ENCODE results near the gene SEPHS1.

SEPHS1 gene

DNA sequence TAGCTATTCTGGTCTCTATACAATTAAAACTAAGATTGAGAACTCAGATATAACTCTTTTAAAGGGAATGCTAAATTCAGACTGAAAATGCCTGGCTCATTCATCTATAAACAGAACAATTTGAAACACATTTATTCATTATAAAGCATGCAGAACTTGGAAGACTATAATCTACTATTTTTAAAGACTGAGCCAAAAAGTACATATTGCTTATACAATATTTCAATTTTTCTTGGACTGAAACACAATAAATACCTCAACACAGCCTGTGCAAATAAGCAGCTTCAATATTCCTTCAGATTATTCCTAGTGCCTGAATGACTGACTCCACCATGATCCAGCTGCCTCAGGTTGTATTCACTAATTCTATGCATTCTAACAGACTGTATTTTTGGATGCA is 32.7 kb downstream of the SEPHS1 start:
- H2BK12ac ChIP-seq (ENCODE audit: low read length in 2 of 2), result no peak overlapping the region
- no peak overlapping the region for H2BK5ac ChIP-seq (ENCODE audit: low read depth, low read length, poor library complexity, severe bottlenecking)
- no peak overlapping the region for H2AFZ ChIP-seq (ENCODE audit: low read depth, low read length)
- no peak overlapping the region for H3K4ac ChIP-seq (ENCODE audit: low read depth in 1 of 2, low read length in 2 of 2)
- H3K9me3 ChIP-seq (ENCODE audit: control insufficient read depth, low read length), result no peaks in the 10 kb centered on the region
- no peak overlapping the region for H3K4me3 ChIP-seq (ENCODE audit: insufficient read depth in 1 of 2, low read depth in 1 of 2, low read length in 2 of 2)
- no peak overlapping the region for H2BK120ac ChIP-seq (ENCODE audit: low read depth, low read length)
- no peak overlapping the region for H4K91ac ChIP-seq (ENCODE audit: low read length)
- H2BK15ac ChIP-seq (ENCODE audit: low read depth, poor library complexity, severe bottlenecking), result no peak overlapping the region
- H3K27me3 ChIP-seq (ENCODE audit: control insufficient read depth in 1 of 2, insufficient read depth in 1 of 2, low read length in 2 of 2), result no peaks in the 10 kb centered on the region
- H3K4me1 ChIP-seq (ENCODE audit: control insufficient read depth, insufficient read depth, low read depth, low read length), result peaks cover 2% of the 10 kb centered on the region
- H3K14ac ChIP-seq (ENCODE audit: low read length in 2 of 2), result no peak overlapping the region
- no peak overlapping the region for H3K9ac ChIP-seq (ENCODE audit: low read length)
- H3K18ac ChIP-seq (ENCODE audit: low read depth in 1 of 2, low read length in 2 of 2), result no peak overlapping the region
- no peak overlapping the region for H3K27ac ChIP-seq (ENCODE audit: low read length, poor library complexity, severe bottlenecking)
- H3K4me2 ChIP-seq (ENCODE audit: low read length, poor library complexity, severe bottlenecking), result no peak overlapping the region
- no peak overlapping the region for H3K23ac ChIP-seq (ENCODE audit: low read length in 2 of 2)
- H2AK5ac ChIP-seq (ENCODE audit: low read length, severe bottlenecking), result no peak overlapping the region
- no peaks in the 10 kb centered on the region for H3K79me1 ChIP-seq (replicated peaks; ENCODE audit: low read length, poor library complexity, severe bottlenecking)
- no peak overlapping the region for H4K8ac ChIP-seq (ENCODE audit: low read length)
- H3K36me3 ChIP-seq (ENCODE audit: control insufficient read depth in 1 of 2, insufficient read depth in 2 of 2, low read depth in 1 of 2, low read length in 2 of 2), result peaks cover 7 to 14% of the 10 kb centered on the region in 2 experiments
- DNase-seq, result no peak

DNA sequence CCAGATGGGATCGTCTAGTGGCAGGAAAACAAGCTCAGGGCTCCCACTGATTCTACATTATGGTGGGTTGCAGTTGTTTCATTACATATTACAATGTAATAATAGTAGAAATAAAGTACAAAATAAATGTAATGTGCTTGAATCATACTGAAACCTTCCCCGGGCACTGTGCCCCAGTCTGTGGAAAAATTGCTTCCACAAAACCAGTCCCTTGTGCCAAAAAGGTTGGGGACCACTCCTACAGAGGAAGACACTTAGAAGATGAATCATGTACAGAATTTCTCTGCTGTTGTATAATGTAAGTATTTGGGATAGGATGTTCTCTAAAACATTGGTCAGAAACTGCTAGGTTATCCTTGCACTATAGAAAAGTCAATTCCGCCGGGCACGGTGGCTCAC is 36.9 kb downstream of the SEPHS1 start:
- H2AK5ac ChIP-seq (ENCODE audit: low read length, severe bottlenecking), result no peak overlapping the region
- H3K79me1 ChIP-seq (replicated peaks; ENCODE audit: low read length, poor library complexity, severe bottlenecking), result no peaks in the 10 kb centered on the region
- WGBS, result 100% methylated on average over 4 of the region's 5 CpGs
- H3K4me3 ChIP-seq (ENCODE audit: insufficient read depth in 1 of 2, low read depth in 1 of 2, low read length in 2 of 2), result no peak overlapping the region
- no peak overlapping the region for H4K8ac ChIP-seq (ENCODE audit: low read length)
- no peak overlapping the region for H3K18ac ChIP-seq (ENCODE audit: low read depth in 1 of 2, low read length in 2 of 2)
- no peak overlapping the region for H3K14ac ChIP-seq (ENCODE audit: low read length in 2 of 2)
- no peaks in the 10 kb centered on the region for H3K27me3 ChIP-seq (ENCODE audit: control insufficient read depth in 1 of 2, insufficient read depth in 1 of 2, low read length in 2 of 2)
- no peak overlapping the region for H3K4me2 ChIP-seq (ENCODE audit: low read length, poor library complexity, severe bottlenecking)
- no peak overlapping the region for H2BK5ac ChIP-seq (ENCODE audit: low read depth, low read length, poor library complexity, severe bottlenecking)
- H2BK120ac ChIP-seq (ENCODE audit: low read depth, low read length), result no peak overlapping the region
- H2AFZ ChIP-seq (ENCODE audit: low read depth, low read length), result no peak overlapping the region
- no peaks in the 10 kb centered on the region for H3K36me3 ChIP-seq (ENCODE audit: control insufficient read depth in 1 of 2, insufficient read depth in 2 of 2, low read depth in 1 of 2, low read length in 2 of 2)
- no peak overlapping the region for H3K23ac ChIP-seq (ENCODE audit: low read length in 2 of 2)
- DNase-seq, result no peak
- no peak overlapping the region for H3K9ac ChIP-seq (ENCODE audit: low read length)
- H3K27ac ChIP-seq (ENCODE audit: low read length, poor library complexity, severe bottlenecking), result no peak overlapping the region
- H3K4me1 ChIP-seq (ENCODE audit: control insufficient read depth, insufficient read depth, low read depth, low read length), result peaks cover 2% of the 10 kb centered on the region
- no peak overlapping the region for H4K91ac ChIP-seq (ENCODE audit: low read length)
- H2BK12ac ChIP-seq (ENCODE audit: low read length in 2 of 2), result no peak overlapping the region
- no peaks in the 10 kb centered on the region for H3K9me3 ChIP-seq (ENCODE audit: control insufficient read depth, low read length)
- H3K4ac ChIP-seq (ENCODE audit: low read depth in 1 of 2, low read length in 2 of 2), result no peak overlapping the region
- no peak overlapping the region for H2BK15ac ChIP-seq (ENCODE audit: low read depth, poor library complexity, severe bottlenecking)

DNA sequence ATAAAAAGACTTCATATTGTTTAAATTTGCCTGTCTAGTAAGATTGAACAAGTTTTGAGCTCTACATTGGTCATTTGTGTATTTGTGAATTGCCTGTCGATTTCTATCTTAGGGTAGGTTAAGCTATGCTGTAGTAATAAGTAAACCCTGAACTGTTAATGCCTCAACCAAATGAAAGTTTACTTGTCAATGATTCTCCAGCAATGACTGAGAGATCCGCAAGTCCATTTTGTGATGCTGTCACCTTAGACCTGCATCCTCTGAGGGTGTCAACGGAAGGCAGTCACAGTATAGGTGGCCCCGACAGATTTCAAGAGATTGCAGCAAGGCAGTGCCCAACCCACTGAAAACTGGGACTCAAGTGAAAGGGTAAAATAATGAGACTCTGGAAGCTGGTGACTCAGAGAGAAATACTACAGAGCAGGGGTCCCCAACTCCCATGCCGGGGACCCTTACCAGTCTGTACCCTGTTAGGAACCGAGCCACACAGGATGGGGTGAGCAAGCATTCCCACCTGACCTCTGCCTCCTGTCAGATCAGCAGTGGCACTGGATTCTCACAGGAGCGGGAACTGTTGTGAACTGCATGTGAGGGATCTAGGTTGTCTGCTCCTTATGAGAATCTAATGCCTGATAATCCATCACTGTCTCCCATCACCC is 37.4 kb downstream of the SEPHS1 start:
- 97% methylated on average over 7 of the region's 7 CpGs for WGBS
- Histone ChIP-seq H3K9me3 (ENCODE audit: control insufficient read depth, low read length) (no peaks in the 10 kb centered on the region), H3K27ac (ENCODE audit: low read length, poor library complexity, severe bottlenecking) (no peak overlapping the region)

DNA sequence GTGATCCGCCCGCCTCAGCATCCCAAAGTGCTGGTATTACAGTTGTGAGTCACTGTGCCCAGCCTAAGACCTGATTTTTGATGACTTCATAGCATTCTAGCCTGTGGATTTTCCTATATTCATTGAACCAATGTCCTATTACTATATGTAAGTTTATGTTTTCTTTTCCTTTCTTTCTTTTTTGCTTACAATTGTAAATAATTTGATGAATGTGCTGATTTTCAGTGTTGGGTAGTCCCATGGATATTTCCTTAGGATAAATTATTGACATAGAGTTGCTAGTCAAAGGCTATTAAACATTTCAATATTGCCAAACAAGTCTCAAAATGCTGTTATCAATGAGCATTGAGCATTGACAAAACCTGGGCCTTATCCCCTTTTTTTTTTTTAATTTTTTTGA is 38.3 kb downstream of the SEPHS1 start:
- H3K4me3 ChIP-seq (ENCODE audit: insufficient read depth in 1 of 2, low read depth in 1 of 2, low read length in 2 of 2), result no peak overlapping the region
- WGBS, result 88% methylated on average over 2 of the region's 2 CpGs
- no peak overlapping the region for H3K4me2 ChIP-seq (ENCODE audit: low read length, poor library complexity, severe bottlenecking)
- peaks cover 2% of the 10 kb centered on the region for H3K4me1 ChIP-seq (ENCODE audit: control insufficient read depth, insufficient read depth, low read depth, low read length)
- no peak overlapping the region for H3K18ac ChIP-seq (ENCODE audit: low read depth in 1 of 2, low read length in 2 of 2)
- H3K27me3 ChIP-seq (ENCODE audit: control insufficient read depth in 1 of 2, insufficient read depth in 1 of 2, low read length in 2 of 2), result no peaks in the 10 kb centered on the region
- H2BK5ac ChIP-seq (ENCODE audit: low read depth, low read length, poor library complexity, severe bottlenecking), result no peak overlapping the region
- H3K23ac ChIP-seq (ENCODE audit: low read length in 2 of 2), result no peak overlapping the region
- no peak overlapping the region for H2BK120ac ChIP-seq (ENCODE audit: low read depth, low read length)
- no peak overlapping the region for H4K91ac ChIP-seq (ENCODE audit: low read length)
- no peak for DNase-seq
- H3K9me3 ChIP-seq (ENCODE audit: control insufficient read depth, low read length), result no peaks in the 10 kb centered on the region
- H3K9ac ChIP-seq (ENCODE audit: low read length), result no peak overlapping the region
- no peak overlapping the region for H3K27ac ChIP-seq (ENCODE audit: low read length, poor library complexity, severe bottlenecking)
- H3K14ac ChIP-seq (ENCODE audit: low read length in 2 of 2), result no peak overlapping the region
- H2BK12ac ChIP-seq (ENCODE audit: low read length in 2 of 2), result no peak overlapping the region
- no peak overlapping the region for H2AFZ ChIP-seq (ENCODE audit: low read depth, low read length)
- no peak overlapping the region for H2AK5ac ChIP-seq (ENCODE audit: low read length, severe bottlenecking)
- H3K79me1 ChIP-seq (replicated peaks; ENCODE audit: low read length, poor library complexity, severe bottlenecking), result no peaks in the 10 kb centered on the region
- H3K4ac ChIP-seq (ENCODE audit: low read depth in 1 of 2, low read length in 2 of 2), result no peak overlapping the region
- H4K8ac ChIP-seq (ENCODE audit: low read length), result no peak overlapping the region
- no peaks in the 10 kb centered on the region for H3K36me3 ChIP-seq (ENCODE audit: control insufficient read depth in 1 of 2, insufficient read depth in 2 of 2, low read depth in 1 of 2, low read length in 2 of 2)
- no peak overlapping the region for H2BK15ac ChIP-seq (ENCODE audit: low read depth, poor library complexity, severe bottlenecking)

More for the DNA sequence above, 37.4 kb downstream of the SEPHS1 start:
- Histone ChIP-seq H3K4me3 (ENCODE audit: insufficient read depth in 1 of 2, low read depth in 1 of 2, low read length in 2 of 2) (no peak overlapping the region), H3K36me3 (ENCODE audit: control insufficient read depth in 1 of 2, insufficient read depth in 2 of 2, low read depth in 1 of 2, low read length in 2 of 2) (no peaks in the 10 kb centered on the region), H3K27me3 (ENCODE audit: control insufficient read depth in 1 of 2, insufficient read depth in 1 of 2, low read length in 2 of 2) (no peaks in the 10 kb centered on the region), H2BK12ac (ENCODE audit: low read length in 2 of 2) (no peak overlapping the region), H4K8ac (ENCODE audit: low read length) (no peak overlapping the region), H3K79me1 (replicated peaks; ENCODE audit: low read length, poor library complexity, severe bottlenecking) (no peaks in the 10 kb centered on the region), H4K91ac (ENCODE audit: low read length) (no peak overlapping the region), H3K4ac (ENCODE audit: low read depth in 1 of 2, low read length in 2 of 2) (no peak overlapping the region), H2AFZ (ENCODE audit: low read depth, low read length) (no peak overlapping the region), H3K9ac (ENCODE audit: low read length) (no peak overlapping the region), H2BK15ac (ENCODE audit: low read depth, poor library complexity, severe bottlenecking) (no peak overlapping the region), H3K18ac (ENCODE audit: low read depth in 1 of 2, low read length in 2 of 2) (no peak overlapping the region), H2BK5ac (ENCODE audit: low read depth, low read length, poor library complexity, severe bottlenecking) (no peak overlapping the region), H2BK120ac (ENCODE audit: low read depth, low read length) (no peak overlapping the region), H3K14ac (ENCODE audit: low read length in 2 of 2) (peak overlapping the region in 1 of 2 experiments; percentile 57), H3K4me1 (ENCODE audit: control insufficient read depth, insufficient read depth, low read depth, low read length) (peaks cover 2% of the 10 kb centered on the region), H3K23ac (ENCODE audit: low read length in 2 of 2) (no peak overlapping the region), H3K4me2 (ENCODE audit: low read length, poor library complexity, severe bottlenecking) (no peak overlapping the region), H2AK5ac (ENCODE audit: low read length, severe bottlenecking) (no peak overlapping the region)
- DNase-seq, result no peak

Measured in mesenchymal stem cell (in vitro differentiated cells and primary cell).